ENCODE results near the gene UGGT2.
"Not testable (repeated sequence)": the region's sequence is repeated elsewhere in the genome, so short reads cannot be mapped to it uniquely, and the experiment has no call there.

UGGT2 gene

GRCh38 chr13:95784900-95785290 is 268.3 kb downstream of the UGGT2 start:
- DNase-seq (ENCODE audit: low spot score): no peak
- TF ChIP-seq CTCF (IDR thresholded peaks at IDR 0.05; ENCODE audit: extremely low read depth, missing control alignments): no peak

DNA sequence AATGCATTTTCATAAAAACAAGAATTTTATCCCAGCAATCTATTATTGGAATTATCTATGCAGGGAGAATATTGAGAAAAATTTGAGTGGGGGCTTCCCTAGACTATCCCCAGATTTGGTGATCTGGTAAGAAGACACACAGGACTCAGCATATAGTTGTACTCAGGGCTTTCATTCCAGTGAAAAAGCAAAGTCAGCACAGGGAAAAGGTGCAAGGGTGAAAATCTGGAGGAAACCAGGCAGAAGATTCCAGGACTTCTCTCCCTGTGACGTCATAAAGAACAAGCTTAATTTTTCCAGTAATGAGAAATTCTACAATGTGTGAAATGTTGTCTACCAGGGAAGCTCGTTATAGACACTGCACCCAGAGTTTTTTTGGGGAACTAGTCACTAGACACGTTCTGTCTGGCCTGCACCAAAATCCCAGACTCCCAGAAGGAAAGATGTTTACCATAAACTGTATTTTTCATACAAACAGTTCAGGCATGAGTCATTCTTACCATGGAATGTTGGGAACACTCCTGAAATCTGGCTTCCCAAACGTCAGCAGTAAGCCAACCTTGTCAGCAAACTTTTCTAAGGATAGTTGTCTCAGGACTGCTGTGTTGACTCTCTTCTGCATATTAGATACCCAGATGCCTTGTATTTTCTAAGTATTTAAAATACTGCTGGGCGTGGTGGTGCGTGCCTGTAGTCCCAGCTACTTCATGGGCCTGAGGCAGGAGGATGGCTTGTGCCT is 268.9 kb downstream of the UGGT2 start:
- TF ChIP-seq CTCF (IDR thresholded peaks at IDR 0.05; ENCODE audit: extremely low read depth, missing control alignments): no peak
- DNase-seq (ENCODE audit: low spot score): no peak

DNA sequence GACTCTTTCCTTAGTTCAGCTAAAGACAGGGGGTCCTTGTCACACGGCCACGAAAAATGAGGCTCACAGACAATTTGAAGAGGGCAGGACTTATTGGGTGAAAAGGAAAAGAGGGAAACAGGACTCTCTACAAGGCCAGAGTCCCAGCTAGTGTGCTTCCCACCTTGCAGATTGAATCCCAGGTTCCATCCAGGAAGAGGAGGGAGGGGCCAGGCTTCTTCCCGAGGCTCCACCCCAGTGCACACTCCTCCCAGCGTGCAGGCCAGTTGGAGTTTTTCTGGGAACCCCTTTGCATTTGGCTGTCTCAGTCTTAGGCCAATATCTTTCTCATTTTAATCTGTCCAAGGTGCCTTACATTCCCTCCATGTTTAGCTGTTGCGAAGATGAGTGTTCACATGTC is 269.5 kb downstream of the UGGT2 start:
- DNase-seq (ENCODE audit: low spot score): no peak
- no peak for TF ChIP-seq CTCF (IDR thresholded peaks at IDR 0.05; ENCODE audit: extremely low read depth, missing control alignments)

DNA sequence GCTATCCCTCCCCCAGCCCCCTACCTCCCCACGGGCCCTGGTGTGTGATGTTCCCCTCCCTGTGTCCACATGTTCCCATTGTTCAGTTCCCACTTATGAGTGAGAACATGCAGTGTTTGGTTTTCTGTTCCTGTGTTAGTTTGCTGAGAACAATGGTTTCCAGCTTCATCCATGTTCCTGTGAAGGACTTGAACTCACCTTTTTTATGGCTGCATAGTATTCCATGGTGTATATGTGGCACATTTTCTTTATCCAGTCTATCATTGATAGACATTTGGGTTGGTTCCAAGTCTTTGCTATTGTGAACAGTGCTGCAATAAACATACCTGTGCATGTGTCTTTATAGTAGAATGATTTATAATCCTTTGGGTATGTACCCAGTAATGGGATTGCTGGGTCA is 271.3 kb downstream of the UGGT2 start:
- DNase-seq (ENCODE audit: low spot score): not testable (repeated sequence)

GRCh38 chr13:95781016-95781415 is 272.2 kb downstream of the UGGT2 start:
- no peak for TF ChIP-seq CTCF (IDR thresholded peaks at IDR 0.05; ENCODE audit: extremely low read depth, missing control alignments)
- DNase-seq (ENCODE audit: low spot score): no peak

DNA sequence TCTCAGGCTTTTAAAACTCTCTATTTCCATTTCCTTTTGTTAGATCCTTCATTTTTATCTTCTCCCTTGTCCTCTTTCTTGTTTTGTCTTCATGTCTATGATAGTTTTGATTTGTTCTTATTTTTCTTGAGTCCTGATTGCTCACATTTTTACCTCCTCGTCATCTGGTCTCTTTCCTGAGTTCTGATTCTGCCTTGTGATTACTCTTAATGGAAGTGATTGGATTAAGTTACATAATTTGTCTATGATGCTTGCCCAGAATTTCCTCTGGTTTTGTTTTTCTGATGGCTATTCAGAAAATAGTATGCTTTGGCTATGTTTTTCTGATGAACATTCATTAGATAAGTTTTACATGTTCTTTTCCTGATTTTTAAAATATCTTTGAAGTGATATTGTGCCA is 273.7 kb downstream of the UGGT2 start:
- DNase-seq (ENCODE audit: low spot score): no peak
- TF ChIP-seq CTCF (IDR thresholded peaks at IDR 0.05; ENCODE audit: extremely low read depth, missing control alignments): no peak

DNA sequence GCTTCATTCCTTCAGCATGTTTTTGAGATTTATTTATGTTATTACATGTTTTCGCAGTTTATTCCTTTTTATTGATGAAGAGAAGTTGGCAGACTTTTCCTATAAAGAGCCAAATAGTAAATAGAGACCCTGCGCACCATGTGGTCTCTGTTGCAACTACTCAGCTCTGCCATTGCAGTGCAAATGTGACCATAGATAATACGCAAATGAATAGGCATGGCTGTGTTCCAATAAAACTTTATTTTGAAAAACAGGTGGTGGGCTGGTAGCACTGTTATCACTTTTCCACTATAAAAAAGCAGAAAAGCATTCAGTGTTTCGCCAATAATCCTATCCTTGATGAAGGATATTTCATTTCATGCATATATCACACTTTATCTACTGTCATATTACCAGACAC is 281.3 kb downstream of the UGGT2 start:
- no peak for DNase-seq (ENCODE audit: low spot score)
- no peak for TF ChIP-seq CTCF (IDR thresholded peaks at IDR 0.05; ENCODE audit: extremely low read depth, missing control alignments)

DNA sequence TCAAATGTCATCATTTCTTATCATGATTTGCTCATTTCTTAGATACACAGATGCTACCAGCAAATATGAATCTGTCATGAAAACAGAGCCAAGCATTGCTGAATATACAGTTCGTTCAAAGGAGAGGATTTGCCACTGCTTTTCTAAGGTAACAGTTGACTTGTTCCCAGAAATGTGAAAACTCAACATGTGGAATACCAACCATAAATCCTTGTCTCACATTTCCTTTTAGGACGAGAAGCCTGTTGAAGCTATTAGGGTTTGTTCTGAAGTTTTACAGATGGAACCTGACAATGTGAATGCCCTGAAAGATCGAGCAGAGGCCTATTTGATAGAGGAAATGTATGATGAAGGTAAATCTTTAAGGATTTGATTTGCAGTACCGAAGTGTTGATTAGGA is 289.6 kb downstream of the UGGT2 start:
- DNase-seq (ENCODE audit: low spot score): no peak
- TF ChIP-seq CTCF (IDR thresholded peaks at IDR 0.05; ENCODE audit: extremely low read depth, missing control alignments): no peak

- DNase-seq (ENCODE audit: low spot score): not testable (repeated sequence)
These were observed 290.6 kb downstream of the UGGT2 start for GRCh38 chr13:95762626-95763025.

All from GM20000 (cell line).